Measurements from ENCODE around the gene MRPS27. TPM values are rescaled to one million over a fixed set of nuclear protein-coding genes. Genes with fewer than 3 reads are reported as not detected.

MRPS27 gene
- total RNA-seq, 2 donors from 2014 or later: 40.1 to 59.0 TPM

DNA sequence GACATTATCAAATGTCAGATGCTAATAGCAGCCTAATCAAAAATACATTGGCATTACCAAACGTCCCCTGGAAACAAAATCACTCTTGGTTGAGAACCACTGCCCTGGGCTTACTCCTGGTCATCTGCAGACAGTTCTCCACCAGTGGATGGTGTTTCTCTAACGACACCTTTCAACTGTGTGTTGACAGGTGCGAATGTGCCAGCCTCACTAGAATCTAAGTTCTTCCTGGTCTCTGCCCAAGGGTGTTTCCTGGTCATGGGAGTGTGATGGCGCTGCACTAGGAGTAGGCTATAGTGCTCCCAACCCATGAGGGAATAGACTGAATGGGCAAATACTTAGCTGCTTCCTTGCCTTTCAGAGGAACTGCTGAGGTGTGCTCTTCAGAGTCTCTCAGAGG is 105.9 kb downstream of the MRPS27 start:
- Histone ChIP-seq H3K27me3 (no peaks in the 10 kb centered on the region), H3K9me3 (no peaks in the 10 kb centered on the region), H3K4me1 (peaks cover 0 to 22% of the 10 kb centered on the region in 2 donors), H3K27ac (peak overlapping the region in 1 of 2 donors; percentile 53), H3K4me3 (no peak overlapping the region), H3K36me3 (peaks cover 7% of the 10 kb centered on the region)
- TF ChIP-seq, protein P1, sequence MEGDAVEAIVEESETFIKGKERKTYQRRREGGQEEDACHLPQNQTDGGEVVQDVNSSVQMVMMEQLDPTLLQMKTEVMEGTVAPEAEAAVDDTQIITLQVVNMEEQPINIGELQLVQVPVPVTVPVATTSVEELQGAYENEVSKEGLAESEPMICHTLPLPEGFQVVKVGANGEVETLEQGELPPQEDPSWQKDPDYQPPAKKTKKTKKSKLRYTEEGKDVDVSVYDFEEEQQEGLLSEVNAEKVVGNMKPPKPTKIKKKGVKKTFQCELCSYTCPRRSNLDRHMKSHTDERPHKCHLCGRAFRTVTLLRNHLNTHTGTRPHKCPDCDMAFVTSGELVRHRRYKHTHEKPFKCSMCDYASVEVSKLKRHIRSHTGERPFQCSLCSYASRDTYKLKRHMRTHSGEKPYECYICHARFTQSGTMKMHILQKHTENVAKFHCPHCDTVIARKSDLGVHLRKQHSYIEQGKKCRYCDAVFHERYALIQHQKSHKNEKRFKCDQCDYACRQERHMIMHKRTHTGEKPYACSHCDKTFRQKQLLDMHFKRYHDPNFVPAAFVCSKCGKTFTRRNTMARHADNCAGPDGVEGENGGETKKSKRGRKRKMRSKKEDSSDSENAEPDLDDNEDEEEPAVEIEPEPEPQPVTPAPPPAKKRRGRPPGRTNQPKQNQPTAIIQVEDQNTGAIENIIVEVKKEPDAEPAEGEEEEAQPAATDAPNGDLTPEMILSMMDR (IDR thresholded peaks at IDR 0.05): no peak
- DNase-seq (ENCODE audit: low spot score): no peak

DNA sequence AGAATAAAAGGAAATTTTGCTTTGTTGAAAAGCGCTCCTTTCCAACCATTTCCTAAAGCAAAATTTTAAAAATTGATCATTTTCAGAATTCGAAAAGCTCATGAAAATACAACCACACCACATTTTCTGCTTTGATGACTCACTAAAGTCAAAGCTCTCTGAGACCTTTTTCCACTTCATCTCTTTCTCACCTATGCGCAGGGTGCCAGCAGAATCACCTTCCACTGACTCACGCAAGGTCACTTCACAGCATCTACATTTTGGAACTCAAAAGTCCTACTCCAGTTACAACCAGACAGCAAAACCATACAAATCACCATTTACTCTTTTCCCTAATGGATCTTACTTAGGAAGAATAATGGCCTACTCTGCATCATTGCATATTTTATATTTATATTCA is 106.6 kb downstream of the MRPS27 start:
- TF ChIP-seq, protein P1 (IDR thresholded peaks at IDR 0.05): no peak
- Histone ChIP-seq H3K27me3 (no peaks in the 10 kb centered on the region), H3K36me3 (peaks cover 7% of the 10 kb centered on the region), H3K27ac (peak overlapping the region in 1 of 2 donors; percentile 53), H3K4me3 (no peak overlapping the region), H3K4me1 (peaks cover 0 to 24% of the 10 kb centered on the region in 2 donors), H3K9me3 (no peaks in the 10 kb centered on the region)
- DNase-seq (ENCODE audit: low spot score): no peak

DNA sequence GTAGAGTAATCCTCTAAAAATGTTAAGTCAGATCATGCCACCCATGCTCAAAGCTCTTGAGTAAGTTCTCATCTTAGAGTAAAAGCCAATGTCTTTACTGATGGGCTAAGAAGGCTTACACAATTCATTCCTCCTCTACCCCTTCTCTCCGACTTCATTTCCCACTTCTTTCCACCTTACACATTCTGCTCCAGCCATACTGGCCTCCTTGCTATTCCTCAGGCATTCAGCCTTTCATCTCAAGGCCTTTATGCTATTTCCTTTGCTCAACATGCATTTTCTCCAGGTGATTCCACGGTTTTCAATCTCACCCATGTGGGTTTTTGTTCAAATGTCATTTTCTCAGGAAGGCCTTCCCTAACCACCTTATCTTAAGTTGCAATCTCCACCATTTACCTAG is 107.9 kb downstream of the MRPS27 start:
- no peaks in the 10 kb centered on the region for H3K27me3 ChIP-seq
- TF ChIP-seq, protein P1 (IDR thresholded peaks at IDR 0.05): no peak
- no peaks in the 10 kb centered on the region for H3K9me3 ChIP-seq
- H3K4me1 ChIP-seq: peaks cover 0 to 24% of the 10 kb centered on the region in 2 donors
- H3K4me3 ChIP-seq: no peak overlapping the region
- peaks cover 11% of the 10 kb centered on the region for H3K36me3 ChIP-seq
- no peak overlapping the region for H3K27ac ChIP-seq
- no peak for DNase-seq (ENCODE audit: low spot score)

DNA sequence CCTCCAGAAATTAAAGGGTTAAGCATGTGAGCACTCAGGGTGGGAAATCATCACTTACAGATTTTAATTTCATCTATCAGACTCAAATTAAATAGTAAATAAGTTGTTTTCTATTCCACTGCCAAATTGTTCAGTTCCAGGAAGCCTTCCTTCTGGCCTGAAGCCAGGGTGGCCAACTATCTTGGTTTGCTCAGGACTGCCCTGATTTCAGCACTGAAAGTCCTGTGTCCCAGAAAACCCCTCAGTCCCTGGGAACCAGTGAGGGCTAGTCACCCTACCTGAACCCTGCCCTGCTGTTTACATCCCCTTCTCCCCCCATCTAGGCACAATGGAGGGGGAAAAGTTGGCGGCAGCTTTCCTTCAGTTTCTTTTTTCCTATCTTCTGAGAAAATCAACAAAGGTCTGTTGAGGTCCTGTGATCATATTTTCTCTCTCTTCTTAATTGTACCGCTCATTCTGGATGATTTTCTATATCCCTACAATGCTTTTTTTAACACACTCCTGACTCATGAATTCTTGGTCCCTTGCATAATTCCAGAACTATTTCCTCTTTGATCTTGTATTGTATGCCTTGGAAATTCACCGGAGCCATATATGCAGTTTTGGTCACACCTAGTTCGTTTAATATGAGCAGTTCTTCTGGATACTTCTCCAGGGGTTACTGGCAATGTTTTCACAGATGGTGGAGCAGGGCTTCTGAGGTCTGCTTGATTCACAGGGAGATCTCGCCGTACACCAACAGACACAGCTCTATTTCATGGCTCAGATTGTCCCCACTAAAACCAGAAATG is 109.0 kb downstream of the MRPS27 start:
- H3K4me1 ChIP-seq: peaks cover 0 to 24% of the 10 kb centered on the region in 2 donors
- H3K9me3 ChIP-seq: no peaks in the 10 kb centered on the region
- TF ChIP-seq, protein P1 (IDR thresholded peaks at IDR 0.05): no peak
- no peak for DNase-seq (ENCODE audit: low spot score)
- no peak overlapping the region for H3K4me3 ChIP-seq
- H3K27ac ChIP-seq: peak overlapping the region; percentile 71 to 81
- peaks cover 21% of the 10 kb centered on the region for H3K36me3 ChIP-seq
- no peaks in the 10 kb centered on the region for H3K27me3 ChIP-seq

DNA sequence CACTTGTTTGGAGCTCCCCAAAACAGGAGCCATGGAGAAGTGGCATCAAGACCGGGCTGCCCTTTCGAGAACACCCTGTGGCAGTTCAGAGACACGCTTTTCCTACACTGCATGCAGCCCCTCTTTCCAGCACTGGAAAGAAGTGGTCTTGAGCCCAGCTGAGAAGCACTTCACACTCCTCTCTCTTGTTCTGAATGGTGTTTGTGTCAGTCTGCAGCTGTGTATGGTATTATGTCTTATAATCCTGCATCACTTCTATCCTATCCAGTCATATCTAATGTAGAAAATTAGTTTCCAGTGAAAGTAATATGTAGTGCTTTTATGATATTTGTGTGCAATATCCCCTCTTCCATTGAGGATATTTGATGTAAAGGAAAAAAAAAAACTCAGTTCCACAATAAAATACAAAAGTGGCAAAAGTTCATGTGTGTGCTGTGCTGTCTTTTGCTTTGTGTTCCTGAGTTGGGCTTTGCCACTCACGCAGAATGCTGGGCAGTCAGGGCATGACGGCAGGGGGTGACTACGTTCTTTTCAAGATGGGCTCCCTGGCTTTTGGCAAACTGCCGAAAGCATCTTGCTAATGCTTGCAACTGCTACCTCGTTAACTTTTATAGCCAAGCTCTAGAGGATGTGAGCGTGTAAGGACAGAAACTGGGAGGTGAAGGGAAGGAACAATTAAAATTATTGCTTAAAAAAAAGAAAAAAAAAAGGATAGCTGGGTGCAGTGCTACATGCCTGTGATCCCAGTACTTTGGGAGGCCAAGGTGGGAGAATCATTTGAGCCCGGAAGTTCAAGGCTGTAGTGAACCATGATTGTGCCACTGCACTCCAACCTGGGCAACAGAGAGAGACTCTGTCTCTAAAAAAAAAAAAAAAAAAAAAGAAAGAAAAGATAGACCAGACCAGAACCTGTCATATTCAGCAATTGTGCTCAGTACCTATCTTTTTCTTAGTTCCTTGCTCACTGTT is 110.6 kb downstream of the MRPS27 start:
- peaks cover 0 to 24% of the 10 kb centered on the region in 2 donors for H3K4me1 ChIP-seq
- no peak overlapping the region for H3K27ac ChIP-seq
- no peaks in the 10 kb centered on the region for H3K9me3 ChIP-seq
- no peak for DNase-seq (ENCODE audit: low spot score)
- H3K4me3 ChIP-seq: no peak overlapping the region
- peaks cover 38% of the 10 kb centered on the region for H3K36me3 ChIP-seq
- no peaks in the 10 kb centered on the region for H3K27me3 ChIP-seq
- TF ChIP-seq, protein P1 (IDR thresholded peaks at IDR 0.05): no peak

Data from right atrium auricular region (tissue), 2 donors.